Suprapubic skin (tissue), 4 donors: ENCODE data around the gene CSPG4. TPM values are rescaled to one million over a fixed set of nuclear protein-coding genes. Genes with fewer than 3 reads are reported as not detected.

Source experiments
- DNase-seq, 2 donors: peaks; one replicate each; pipeline ENCODE4 v3.0.0-alpha.2; 2019; ENCODE audit warnings: low spot score in 2 of 2
- H3K27ac ChIP-seq: fragments of 200-600 bp; sonication (generic); one replicate; pipeline ENCODE4 v1.5.1; 2019
- H3K27me3 ChIP-seq: fragments of 200-600 bp; sonication (generic); one replicate; pipeline ENCODE4 v1.5.1; 2019
- H3K36me3 ChIP-seq: fragments of 200-600 bp; sonication (generic); one replicate; pipeline ENCODE4 v1.5.1; 2019
- H3K4me1 ChIP-seq: fragments of 200-600 bp; sonication (generic); one replicate; pipeline ENCODE4 v1.5.1; 2019
- H3K4me3 ChIP-seq: fragments of 200-600 bp; sonication (generic); one replicate; pipeline ENCODE4 v1.5.1; 2019; ENCODE audit warnings: mild to moderate bottlenecking
- H3K9me3 ChIP-seq: fragments of 200-600 bp; sonication (generic); one replicate; pipeline ENCODE4 v1.5.1; 2019
- EP300 ChIP-seq: sonication (generic); formaldehyde crosslinking; IDR thresholded peaks from one replicate; pipeline ENCODE4 v1.6.1; 2017; ENCODE audit warnings: antibody characterized with exemption
- POLR2A ChIP-seq, 2 donors: fragments of 450-650 bp; IDR thresholded peaks; one replicate each; pipeline ENCODE4 v1.6.1; 2017; ENCODE audit warnings: antibody characterized with exemption in 2 of 2, mild to moderate bottlenecking in 2 of 2, moderate library complexity in 2 of 2
- POLR2AphosphoS5 ChIP-seq, 3 donors: sonication (generic); formaldehyde crosslinking; IDR thresholded peaks; one replicate each; pipeline ENCODE4 v1.6.1; 2017; ENCODE audit warnings: antibody characterized with exemption in 3 of 3
- WGBS: methylation state at CpG from one replicate; pipeline ENCODE4 v1.1.5; 2018; 5-methylcytosine and 5-hydroxymethylcytosine counted together
- total RNA-seq, 4 donors: library from RNA; depleted of rRNA; stranded (reverse); fragments of >200 nt; gene quantifications; one replicate each; pipeline ENCODE4 v1.1.0, GENCODE V29; 2016
- TF ChIP-seq, protein P1 (sequence below), 2 donors: fragments of 200-600 bp in 1 of 2; fragments of 450-650 bp in 1 of 2; sonication (generic) in 1 of 2; IDR thresholded peaks; one replicate each; pipeline ENCODE4 v1.5.1; 2016 to 2019; ENCODE audit warnings: antibody characterized with exemption in 2 of 2, mild to moderate bottlenecking in 1 of 2, moderate library complexity in 1 of 2

CSPG4 gene
- total RNA-seq, 4 donors from 2014 or later, result 12.8 to 19.7 (median 14.0) TPM

DNA sequence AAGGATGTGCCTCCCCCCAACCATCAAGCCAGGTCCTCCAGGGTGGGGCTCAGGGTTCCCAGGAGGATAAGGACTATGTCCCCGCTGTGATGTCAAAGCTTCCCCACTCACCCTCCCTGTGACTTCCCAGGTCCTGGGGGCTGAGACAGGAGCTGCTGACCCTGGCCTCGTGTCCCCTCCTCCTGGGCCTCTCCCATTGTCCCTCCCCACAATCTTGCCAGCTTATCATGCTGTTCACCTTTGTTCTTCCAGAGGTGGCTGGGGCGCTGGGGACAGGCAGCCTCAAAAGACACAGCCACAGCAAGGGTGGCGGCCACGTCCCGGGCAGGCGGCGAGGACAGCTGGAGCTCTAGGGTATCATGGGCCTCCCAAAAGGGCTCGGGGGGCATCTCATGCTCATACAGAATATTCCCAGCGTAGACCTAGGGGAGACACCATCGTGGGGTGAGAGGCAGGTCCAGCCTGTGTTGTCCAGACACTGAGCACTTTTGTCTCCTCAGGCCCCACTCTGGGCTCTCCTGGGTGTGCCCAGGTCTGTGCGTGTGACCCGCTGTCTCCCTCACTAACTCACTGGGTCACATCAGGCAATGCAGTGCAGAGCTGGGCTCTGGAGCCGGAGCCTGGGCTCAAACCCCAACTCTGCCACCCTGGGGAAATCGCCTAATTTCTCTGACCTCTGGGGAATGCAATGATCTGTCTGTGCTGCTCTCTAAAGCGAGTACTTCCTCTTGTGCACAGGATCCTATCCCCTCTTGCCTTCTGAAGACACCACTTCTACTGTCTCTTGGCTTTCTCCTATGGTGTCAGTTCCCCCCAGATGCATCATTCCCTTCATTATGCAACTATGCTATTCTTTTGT, 35.0 kb downstream of the CSPG4 start:
- no peak overlapping the region for H3K4me3 ChIP-seq
- no peak for TF ChIP-seq EP300
- TF ChIP-seq, protein P1, sequence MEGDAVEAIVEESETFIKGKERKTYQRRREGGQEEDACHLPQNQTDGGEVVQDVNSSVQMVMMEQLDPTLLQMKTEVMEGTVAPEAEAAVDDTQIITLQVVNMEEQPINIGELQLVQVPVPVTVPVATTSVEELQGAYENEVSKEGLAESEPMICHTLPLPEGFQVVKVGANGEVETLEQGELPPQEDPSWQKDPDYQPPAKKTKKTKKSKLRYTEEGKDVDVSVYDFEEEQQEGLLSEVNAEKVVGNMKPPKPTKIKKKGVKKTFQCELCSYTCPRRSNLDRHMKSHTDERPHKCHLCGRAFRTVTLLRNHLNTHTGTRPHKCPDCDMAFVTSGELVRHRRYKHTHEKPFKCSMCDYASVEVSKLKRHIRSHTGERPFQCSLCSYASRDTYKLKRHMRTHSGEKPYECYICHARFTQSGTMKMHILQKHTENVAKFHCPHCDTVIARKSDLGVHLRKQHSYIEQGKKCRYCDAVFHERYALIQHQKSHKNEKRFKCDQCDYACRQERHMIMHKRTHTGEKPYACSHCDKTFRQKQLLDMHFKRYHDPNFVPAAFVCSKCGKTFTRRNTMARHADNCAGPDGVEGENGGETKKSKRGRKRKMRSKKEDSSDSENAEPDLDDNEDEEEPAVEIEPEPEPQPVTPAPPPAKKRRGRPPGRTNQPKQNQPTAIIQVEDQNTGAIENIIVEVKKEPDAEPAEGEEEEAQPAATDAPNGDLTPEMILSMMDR (IDR thresholded peaks at IDR 0.05), result no peak
- no peak for TF ChIP-seq POLR2A (IDR thresholded peaks at IDR 0.05)
- TF ChIP-seq POLR2AphosphoS5 (IDR thresholded peaks at IDR 0.05), result no peak
- peaks cover 9% of the 10 kb centered on the region for H3K36me3 ChIP-seq
- H3K27me3 ChIP-seq, result no peaks in the 10 kb centered on the region
- WGBS, result 90% methylated on average over 13 of the region's 16 CpGs
- no peak overlapping the region for H3K27ac ChIP-seq
- H3K9me3 ChIP-seq, result no peaks in the 10 kb centered on the region
- H3K4me1 ChIP-seq, result peaks cover 17% of the 10 kb centered on the region
- no peak for DNase-seq

DNA sequence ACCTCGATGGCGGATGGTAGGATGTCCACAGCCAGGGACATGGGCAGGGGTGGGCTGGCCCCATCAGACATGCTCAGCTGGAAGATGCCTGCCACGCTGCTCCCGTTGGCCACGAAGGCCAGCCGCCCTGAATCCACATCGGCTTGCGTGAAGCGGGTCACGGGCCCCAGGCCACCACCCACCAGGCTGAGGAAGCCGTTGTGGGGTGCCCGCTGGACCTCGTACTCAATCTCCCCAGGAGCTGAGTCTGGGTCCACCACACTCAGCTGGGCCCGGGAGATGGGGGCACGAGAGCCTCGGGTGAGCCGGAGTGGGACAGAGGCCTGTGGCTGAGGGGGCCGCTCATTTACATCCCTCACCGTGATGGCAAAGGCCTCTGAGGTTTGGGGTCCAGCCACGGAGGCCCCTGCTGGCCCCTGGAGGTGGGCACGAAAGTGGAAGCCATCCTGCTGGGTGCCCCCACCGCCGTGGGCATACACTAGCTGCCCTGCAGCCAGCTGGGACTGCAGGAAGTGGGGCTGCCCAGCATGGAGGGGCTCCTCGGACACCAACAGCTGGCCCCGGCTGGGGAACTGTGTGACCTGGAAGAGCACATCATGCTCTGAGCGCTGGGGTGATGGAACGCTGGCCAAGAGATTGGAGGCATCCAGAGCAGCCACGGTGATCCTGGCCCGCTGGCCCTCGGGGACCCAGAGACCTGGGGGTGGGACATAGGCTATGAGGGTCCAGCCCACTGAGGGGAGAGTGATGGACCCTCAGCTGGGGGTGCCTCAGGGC, 35.8 kb downstream of the CSPG4 start:
- Histone ChIP-seq H3K4me1 (peaks cover 25% of the 10 kb centered on the region), H3K4me3 (no peak overlapping the region), H3K36me3 (peaks cover 9% of the 10 kb centered on the region), H3K27me3 (no peaks in the 10 kb centered on the region), H3K27ac (no peak overlapping the region), H3K9me3 (no peaks in the 10 kb centered on the region)
- TF ChIP-seq POLR2A (IDR thresholded peaks at IDR 0.05), result no peak
- TF ChIP-seq, protein P1 (IDR thresholded peaks at IDR 0.05), result no peak
- TF ChIP-seq POLR2AphosphoS5 (IDR thresholded peaks at IDR 0.05), result no peak
- no peak for TF ChIP-seq EP300
- no peak for DNase-seq
- WGBS, result 85% methylated on average over 5 of the region's 30 CpGs

DNA sequence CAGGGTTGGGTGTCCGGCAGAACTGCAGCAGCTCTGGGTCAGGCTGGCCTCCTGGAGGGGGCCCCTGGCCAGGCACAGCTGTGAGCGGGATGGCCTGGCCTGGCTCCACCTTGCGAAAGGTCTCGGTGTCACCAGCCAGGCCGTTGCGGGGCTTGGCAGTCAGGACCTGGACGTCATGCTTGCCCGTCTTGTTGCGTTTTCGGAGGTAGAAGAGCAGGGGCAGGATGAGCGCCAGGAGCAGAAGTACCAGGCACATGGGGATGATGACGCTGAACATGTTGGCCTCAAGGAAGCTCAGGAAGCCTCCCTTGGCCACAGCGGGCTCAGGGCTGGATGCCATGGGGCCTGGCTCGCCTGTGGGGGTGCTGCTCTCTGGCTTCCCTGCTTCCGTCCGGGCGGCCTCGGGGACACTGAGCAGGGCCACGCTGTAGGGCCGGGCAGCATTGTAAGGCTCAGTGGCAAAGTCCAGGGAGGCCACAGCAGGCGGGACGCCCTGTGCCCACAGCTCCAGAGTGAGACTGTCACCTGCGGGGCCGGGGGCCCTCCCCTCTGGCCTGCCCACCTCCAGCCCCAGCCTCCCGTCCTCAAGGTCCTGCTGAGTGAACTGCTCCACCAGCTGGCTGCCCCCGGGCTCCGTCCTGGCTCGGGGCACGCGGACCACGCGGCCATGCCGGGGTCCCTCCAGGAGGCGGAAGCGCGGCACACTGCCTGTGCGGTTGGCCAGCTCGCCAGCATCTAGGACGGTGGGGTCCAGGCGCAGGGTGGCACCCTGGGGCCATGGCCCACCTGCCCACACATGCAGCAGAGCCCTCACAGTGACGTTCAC, 36.9 kb downstream of the CSPG4 start:
- 89% methylated on average over 10 of the region's 41 CpGs for WGBS
- TF ChIP-seq POLR2A (IDR thresholded peaks at IDR 0.05) (no peak), POLR2AphosphoS5 (IDR thresholded peaks at IDR 0.05) (no peak), EP300 (no peak)
- TF ChIP-seq, protein P1 (IDR thresholded peaks at IDR 0.05), result no peak
- no peaks in the 10 kb centered on the region for H3K27me3 ChIP-seq
- H3K4me3 ChIP-seq, result no peak overlapping the region
- no peaks in the 10 kb centered on the region for H3K9me3 ChIP-seq
- H3K36me3 ChIP-seq, result peaks cover 9% of the 10 kb centered on the region
- H3K27ac ChIP-seq, result no peak overlapping the region
- peaks cover 26% of the 10 kb centered on the region for H3K4me1 ChIP-seq
- no peak for DNase-seq

DNA sequence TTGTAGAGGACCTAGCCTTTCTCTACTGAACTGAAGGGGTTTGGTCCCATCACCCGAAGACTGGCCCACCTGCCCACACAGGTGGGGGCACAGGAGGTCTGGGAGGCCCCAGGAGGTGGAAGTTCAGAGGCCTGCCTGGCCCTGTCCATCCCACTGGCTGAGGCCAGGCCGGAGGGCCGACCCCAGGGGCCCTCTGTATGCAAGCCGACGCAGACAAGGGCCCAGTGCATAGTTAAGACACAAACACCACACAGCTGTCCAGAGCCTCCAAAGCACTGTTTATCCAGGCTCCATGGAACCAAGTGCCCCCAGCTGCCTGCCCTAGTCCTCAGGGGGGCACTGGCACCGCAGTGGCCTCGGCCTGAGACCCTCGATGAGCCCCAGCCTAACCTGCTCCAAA, 38.3 kb downstream of the CSPG4 start:
- H3K4me3 ChIP-seq, result no peak overlapping the region
- H3K4me1 ChIP-seq, result peaks cover 41% of the 10 kb centered on the region
- DNase-seq, result no peak
- 51% methylated on average over 2 of the region's 8 CpGs for WGBS
- TF ChIP-seq, protein P1 (IDR thresholded peaks at IDR 0.05), result no peak
- TF ChIP-seq POLR2AphosphoS5 (IDR thresholded peaks at IDR 0.05) (no peak), POLR2A (IDR thresholded peaks at IDR 0.05) (no peak), EP300 (no peak)
- H3K36me3 ChIP-seq, result peaks cover 9% of the 10 kb centered on the region
- H3K27ac ChIP-seq, result no peak overlapping the region
- no peaks in the 10 kb centered on the region for H3K9me3 ChIP-seq
- no peaks in the 10 kb centered on the region for H3K27me3 ChIP-seq
